HG02973 (cell line): Measurements from ENCODE around the gene MPHOSPH6.
"Not testable (repeated sequence)": the region's sequence is repeated elsewhere in the genome, so short reads cannot be mapped to it uniquely, and the experiment has no call there.

Experiments used
- ATAC-seq: cut with Tn5 transposase; IDR thresholded peaks from one replicate; pipeline ENCODE4 v1.9.1; 2021; ENCODE audit warnings: moderate library complexity; ENCODE audit not compliant: unreplicated experiment

The MPHOSPH6 gene

DNA sequence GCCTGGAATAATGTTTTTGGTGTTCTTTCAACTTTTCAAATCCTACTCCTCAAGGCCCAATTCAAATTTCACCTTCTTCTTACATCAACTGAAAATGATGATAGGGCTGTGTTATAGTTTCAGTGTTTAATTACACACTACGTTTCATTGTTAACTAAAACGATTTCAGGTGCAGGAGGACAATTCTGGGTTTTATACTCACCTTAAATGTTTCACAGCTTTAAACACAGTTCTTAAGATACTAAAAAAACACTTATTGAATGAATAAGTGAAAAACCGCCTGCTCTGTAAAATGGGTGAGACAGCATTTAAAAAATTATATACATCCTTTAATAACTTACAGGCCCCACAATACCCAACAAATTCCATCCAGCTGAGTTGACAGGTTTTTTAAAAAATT lies 6.2 kb upstream of the MPHOSPH6 start:
- ATAC-seq, result no peak

- ATAC-seq, result no peak
These were observed 5.6 kb upstream of the MPHOSPH6 start for GRCh38 chr16:82175627-82176026.

- no peak for ATAC-seq
These were observed 2.4 kb downstream of the MPHOSPH6 start for GRCh38 chr16:82167670-82168069.

- no peak for ATAC-seq
These were observed 9.8 kb downstream of the MPHOSPH6 start for GRCh38 chr16:82160226-82160625.

GRCh38 chr16:82157836-82158235 lies 12.2 kb downstream of the MPHOSPH6 start:
- no peak for ATAC-seq

DNA sequence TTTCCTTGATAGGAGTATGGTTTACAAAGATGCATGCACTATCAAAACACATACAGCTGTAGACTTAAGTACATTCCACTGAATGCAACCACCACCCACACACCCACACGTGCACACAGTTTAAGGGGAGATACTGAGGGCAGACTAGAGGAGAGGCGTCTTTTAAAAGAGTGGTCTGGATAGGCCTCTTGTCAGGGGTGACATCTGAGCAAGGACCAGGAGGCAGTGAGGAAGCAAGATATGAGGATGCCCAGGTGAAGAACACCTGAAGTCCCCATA lies 12.6 kb downstream of the MPHOSPH6 start:
- ATAC-seq, result no peak

DNA sequence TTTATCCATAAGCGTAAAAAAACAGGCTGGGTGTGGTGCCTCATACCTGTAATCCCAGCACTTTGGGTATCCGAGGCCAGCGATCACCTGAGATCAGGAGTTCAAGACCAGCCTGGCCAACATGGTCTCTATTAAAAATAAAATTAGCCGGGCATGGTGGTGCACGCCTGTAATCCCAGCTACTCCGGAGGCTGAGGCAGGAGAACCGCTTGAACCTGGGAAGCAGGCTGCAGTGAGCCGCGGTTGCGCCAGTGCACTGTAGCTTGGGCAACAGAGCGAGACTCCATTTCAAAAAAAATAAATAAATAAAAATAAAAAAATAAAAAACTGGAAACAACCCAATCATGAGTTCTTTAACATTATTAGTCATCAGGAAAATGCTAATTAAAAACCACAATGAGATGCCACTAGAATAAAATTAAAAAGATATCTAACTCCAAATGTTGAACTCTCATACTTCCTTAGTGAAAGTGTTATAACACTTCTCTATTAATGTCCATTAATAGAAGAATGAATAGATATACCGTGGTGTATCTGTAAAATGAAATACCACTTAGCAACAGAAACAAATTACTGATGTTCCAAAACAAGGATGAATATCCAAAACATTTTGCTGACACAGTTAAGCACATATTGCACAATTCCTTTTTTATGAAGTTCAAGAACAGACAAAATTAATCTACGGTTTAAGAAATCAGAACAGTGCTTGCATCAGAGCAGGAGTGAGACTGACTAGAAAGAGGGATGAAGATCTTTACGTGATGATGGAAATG lies 13.1 kb downstream of the MPHOSPH6 start:
- no peak for ATAC-seq

- ATAC-seq, result no peak
These were observed 17.3 kb downstream of the MPHOSPH6 start for GRCh38 chr16:82152641-82153112.

DNA sequence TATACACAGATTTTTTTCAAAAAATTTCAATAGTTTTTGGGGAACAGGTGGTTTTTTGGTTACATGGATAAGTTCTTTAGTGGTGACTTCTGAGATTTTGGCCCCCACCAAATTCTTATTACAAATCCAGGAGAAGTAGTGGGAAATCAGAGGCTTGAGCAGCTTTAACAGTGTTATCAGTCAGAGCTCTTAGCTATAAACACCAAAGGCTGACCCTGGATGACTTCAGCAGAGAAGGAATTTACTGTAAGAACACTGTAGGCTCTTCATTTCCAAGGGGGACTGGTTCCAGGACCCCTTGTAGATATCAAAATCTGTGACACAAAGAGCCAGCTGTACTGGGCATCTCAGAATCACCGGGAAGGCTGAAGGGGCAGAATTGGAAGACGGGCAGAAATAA lies 17.8 kb downstream of the MPHOSPH6 start:
- no peak for ATAC-seq

DNA sequence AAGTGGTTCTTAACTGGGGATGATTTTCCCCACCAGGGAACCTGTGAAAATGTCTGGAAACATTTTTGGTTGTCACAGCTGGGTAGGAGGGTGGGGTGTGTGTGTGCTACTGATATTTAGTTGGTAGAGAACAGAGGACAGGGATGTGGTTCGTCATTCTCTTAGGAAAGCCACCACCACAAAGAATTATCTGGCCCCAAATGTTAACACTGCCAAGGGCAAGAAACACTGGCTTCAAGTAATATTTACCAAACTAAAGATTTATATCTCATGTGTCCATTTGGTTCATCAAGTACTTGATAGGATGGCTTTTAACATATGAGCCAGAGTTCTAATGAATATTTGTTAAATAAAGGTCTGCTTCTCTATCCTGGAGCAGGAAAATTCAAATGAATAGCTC lies 19.5 kb downstream of the MPHOSPH6 start:
- ATAC-seq, result no peak

DNA sequence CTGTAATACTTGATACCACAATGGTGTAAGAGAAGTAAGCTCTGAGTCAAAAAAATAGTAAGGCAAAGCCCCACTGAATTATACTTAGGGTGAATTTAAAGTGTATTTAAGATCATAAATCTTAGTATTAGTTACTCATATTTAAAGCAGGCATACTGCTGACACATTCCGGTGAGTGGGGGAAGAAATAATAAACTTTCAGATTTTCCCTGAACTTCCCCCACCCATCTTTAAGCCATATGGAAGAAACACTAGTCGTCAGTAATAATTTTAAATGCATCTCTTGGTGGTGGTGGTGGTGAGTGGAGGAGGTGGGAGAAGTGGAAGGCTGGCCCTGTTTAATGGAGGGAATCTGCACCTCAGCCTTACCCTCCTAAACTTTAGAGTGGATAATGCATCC lies 20.5 kb downstream of the MPHOSPH6 start:
- no peak for ATAC-seq

DNA sequence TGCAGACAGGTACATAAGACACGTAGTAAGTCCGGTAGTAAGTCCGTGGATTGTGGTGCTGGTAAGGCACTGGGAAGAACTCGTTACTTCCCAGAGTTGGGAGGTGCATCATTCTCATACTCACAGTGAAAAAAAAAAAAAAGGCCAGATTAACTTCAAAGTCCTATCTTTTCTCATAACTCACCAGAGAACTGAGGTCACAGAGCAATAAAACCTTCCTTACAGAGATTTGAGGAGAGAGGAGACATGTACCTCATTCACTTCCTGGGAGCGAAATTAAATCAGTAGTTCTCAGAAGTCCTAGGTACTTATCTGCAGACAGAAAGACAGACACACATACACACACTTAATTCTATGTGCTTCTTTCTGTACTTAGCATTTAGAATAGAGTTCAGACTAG lies 22.5 kb downstream of the MPHOSPH6 start:
- no peak for ATAC-seq

- ATAC-seq, result no peak
These were observed 23.1 kb downstream of the MPHOSPH6 start for GRCh38 chr16:82146957-82147356.

- no peak for ATAC-seq
These were observed 23.5 kb downstream of the MPHOSPH6 start for GRCh38 chr16:82146556-82146955.

- ATAC-seq, result not testable (repeated sequence)
These were observed 30.8 kb downstream of the MPHOSPH6 start for GRCh38 chr16:82139286-82139571.

DNA sequence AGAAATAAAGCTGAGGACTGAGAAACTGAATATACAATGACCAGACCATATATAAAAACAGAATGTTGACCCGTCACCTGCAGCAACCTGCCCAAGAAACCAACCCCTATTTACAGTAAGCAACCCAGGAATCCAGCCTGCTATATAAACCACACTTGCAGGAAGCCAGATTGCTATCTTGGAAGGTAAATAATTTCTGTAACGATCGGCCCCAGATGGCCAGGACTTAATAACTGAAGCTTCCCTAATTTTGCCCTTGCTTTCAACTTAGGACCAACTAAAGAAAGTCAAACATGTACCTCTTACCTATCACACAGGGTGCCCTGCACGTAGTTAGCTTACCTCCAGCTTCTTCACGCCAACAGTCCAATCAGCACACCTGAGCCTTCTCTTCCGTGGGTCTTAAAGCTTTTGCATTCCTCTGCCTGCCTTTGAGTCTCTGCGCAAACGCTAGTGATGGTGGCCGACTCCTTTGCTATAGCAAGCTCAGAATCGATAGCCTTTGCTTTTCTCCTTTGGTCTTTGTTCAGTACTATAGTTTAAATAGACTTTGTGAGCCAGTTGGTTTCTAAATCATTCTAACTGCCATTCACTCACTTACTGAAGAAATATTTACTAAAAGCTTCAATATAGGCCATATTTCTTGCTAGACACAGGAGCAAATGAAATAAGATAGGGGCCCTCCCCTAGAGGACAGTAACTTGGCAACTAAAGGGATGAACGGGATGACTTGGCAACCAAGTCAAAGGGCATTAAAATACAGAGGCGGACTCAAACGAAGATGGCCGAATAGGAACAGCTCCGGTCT lies 31.3 kb downstream of the MPHOSPH6 start:
- ATAC-seq, result no peak

DNA sequence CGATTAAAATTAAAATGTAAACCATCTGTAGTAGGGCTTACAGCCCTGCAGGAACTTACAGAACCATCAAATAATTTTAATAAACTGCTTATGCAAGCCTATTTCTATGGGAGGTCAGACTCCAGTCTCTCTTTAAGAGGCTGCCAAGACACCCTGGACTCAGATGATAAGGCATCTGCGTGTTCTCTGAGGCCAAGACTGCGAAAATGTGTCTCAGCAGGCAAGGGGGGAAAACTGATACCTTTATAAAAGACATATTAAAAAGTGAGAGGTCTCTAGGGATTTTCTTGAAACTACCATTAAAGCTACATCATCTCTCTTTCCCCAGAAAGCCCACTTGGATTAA lies 32.2 kb downstream of the MPHOSPH6 start:
- no peak for ATAC-seq

DNA sequence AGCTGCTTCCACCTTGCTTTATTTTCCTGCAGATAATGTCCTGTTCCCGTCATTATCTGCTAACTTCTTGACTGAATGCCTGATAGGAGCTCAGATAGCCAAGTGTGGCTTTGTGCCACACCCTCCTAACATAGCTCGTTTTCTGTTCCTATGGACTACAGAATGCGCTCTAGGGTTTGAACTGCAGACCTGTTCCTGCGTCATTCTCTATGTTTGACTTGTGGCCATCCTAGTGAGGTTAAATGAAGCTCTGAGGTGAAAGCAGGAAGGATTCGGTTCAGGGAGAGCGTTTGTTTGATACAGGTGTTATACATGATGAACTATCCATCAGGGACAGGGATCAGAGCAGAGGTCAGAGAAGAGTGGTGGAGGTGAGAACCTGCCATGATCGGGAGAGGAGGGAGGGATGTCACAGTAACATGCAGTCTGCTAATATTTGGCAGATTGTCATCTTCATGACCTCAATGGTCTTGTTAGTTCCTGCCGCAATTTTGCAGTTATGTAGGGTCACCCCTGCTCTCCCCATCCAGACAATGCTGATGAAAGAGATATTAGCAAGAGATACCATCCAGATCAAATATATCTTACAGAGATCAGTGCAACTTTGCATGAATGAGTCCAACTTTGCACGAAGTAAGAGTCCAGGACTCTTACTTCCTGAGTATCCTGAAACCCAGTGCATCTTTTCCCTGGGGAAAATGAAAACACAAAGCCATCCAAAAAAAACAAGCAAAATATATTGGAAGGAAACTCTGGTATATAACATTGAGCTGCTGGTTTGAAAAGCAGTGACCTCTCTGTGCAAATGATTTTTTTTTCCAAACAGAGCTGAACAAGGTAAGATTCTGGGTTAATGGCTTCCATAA lies 32.8 kb downstream of the MPHOSPH6 start:
- ATAC-seq, result no peak

DNA sequence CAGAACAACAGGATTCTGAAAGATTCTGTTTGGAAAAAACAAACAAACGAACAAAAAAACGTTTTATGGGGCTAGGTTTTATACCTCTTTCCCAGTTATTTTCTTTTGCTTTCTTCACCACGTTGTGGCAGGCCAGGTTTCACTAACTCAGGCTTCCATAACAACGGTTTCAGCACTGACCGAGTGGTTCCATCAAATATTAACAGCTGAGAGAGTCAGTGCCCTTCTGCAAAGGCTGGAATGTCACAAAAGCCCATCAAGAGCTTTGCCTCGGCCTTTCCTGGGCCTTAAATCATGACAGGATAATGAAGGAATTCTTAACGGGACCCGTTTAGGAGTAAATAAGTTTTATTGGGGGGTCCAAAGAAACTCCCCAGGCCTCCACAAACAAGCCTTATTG lies 34.2 kb downstream of the MPHOSPH6 start:
- no peak for ATAC-seq

DNA sequence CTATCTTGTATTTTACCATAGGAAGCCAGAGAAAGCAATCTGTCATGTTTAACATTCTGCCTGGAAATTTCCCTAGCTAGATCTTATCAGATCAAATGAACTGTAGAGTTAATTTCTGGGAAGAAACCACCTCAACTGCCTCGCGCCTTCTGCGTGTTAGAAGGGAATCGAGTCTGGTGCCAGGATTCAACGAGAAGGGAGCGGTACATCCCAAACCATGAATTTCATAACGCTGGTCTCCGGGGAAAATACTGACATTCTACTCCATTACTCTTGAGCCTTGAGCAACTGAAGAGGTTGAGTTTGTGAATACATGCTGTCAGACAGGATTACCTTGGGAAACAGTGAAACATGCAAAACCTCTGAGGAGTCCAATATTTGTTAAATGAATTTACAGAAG lies 35.2 kb downstream of the MPHOSPH6 start:
- no peak for ATAC-seq

GRCh38 chr16:82133798-82134197 lies 36.2 kb downstream of the MPHOSPH6 start:
- ATAC-seq, result no peak

DNA sequence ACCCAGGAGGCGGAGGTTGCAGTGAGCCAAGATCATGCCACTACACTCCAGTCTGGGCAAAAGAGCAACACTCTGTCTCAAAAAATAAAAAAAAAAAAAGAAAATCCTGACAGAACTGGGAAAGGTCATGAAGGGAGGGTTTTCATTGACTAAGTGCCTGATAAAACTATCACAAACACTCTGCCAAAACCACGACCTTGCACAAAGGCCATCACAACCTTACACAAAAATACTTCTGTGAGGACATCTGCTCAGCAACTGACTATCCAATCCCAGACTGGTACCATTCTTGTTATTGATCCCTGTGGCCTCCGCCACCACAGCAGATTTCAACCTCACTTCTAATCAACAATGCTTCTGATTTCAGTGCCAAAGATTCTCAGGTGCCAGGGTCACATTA lies 40.1 kb downstream of the MPHOSPH6 start:
- ATAC-seq, result no peak
